Spleen (tissue), 11 donors: ENCODE data around the gene LSS. TPM values are rescaled to one million over a fixed set of nuclear protein-coding genes. Genes with fewer than 3 reads are reported as not detected.

Source experiments
- DNase-seq: peaks from one replicate; pipeline ENCODE4 v3.0.0-alpha.2; 2020
- H3K27ac ChIP-seq, 8 donors: fragments of 200-600 bp; sonication (generic) in 7 of 8; 1 replicate in 4 of 8; 2 replicates in 4 of 8; pipeline versions ENCODE4 v1.5.0 to v1.8.0; 2016 to 2021; ENCODE audit warnings: inconsistent platforms in 4 of 8, mild to moderate bottlenecking in 4 of 8, moderate library complexity in 1 of 8
- H3K27me3 ChIP-seq, 7 donors: fragments of 200-600 bp; sonication (generic) in 6 of 7; replicated peaks in 1 of 7; 1 replicate in 4 of 7; 2 replicates in 3 of 7; pipeline versions ENCODE4 v1.5.0 to v1.8.0; 2016 to 2021; ENCODE audit warnings: inconsistent platforms in 3 of 7, mild to moderate bottlenecking in 1 of 7
- H3K36me3 ChIP-seq, 6 donors: fragments of 200-600 bp; sonication (generic) in 5 of 6; 1 replicate in 4 of 6; 2 replicates in 2 of 6; pipeline versions ENCODE4 v1.5.0 to v1.8.0; 2016 to 2021; ENCODE audit warnings: inconsistent platforms in 2 of 6
- H3K4me1 ChIP-seq, 6 donors: fragments of 200-600 bp; sonication (generic) in 5 of 6; 1 replicate in 3 of 6; 2 replicates in 3 of 6; pipeline versions ENCODE4 v1.5.0 to v1.8.0; 2016 to 2021; ENCODE audit warnings: inconsistent platforms in 3 of 6
- H3K4me3 ChIP-seq, 8 donors: fragments of 200-600 bp; sonication (generic) in 7 of 8; 1 replicate in 4 of 8; 2 replicates in 4 of 8; pipeline versions ENCODE4 v1.5.0 to v1.8.0; 2016 to 2021; ENCODE audit warnings: inconsistent platforms in 4 of 8, mild to moderate bottlenecking in 4 of 8, moderate library complexity in 2 of 8
- H3K9me3 ChIP-seq, 8 donors: fragments of 200-600 bp; sonication (generic) in 7 of 8; 1 replicate in 4 of 8; 2 replicates in 4 of 8; pipeline versions ENCODE4 v1.5.0 to v1.8.0; 2016 to 2021; ENCODE audit warnings: inconsistent platforms in 4 of 8
- CTCF ChIP-seq, 11 experiments: fragments of 200-600 bp in 7 of 11; fragments of 450-650 bp in 4 of 11; sonication (generic) in 4 of 11; IDR thresholded peaks in 8 of 11; conservative IDR thresholded peaks in 3 of 11; 1 replicate in 7 of 11; 2 replicates in 4 of 11; pipeline versions ENCODE4 v1.4.0 to v1.8.0; 2016 to 2021; ENCODE audit warnings: antibody characterized with exemption in 11 of 11, inconsistent platforms in 4 of 11, mild to moderate bottlenecking in 1 of 11
- POLR2A ChIP-seq, 3 donors: fragments of 450-650 bp; IDR thresholded peaks; one replicate each; pipeline ENCODE4 v1.5.1; 2017; ENCODE audit warnings: antibody characterized with exemption in 3 of 3, mild to moderate bottlenecking in 1 of 3
- POLR2AphosphoS5 ChIP-seq, 3 donors: sonication (generic); formaldehyde crosslinking; IDR thresholded peaks; one replicate each; pipeline ENCODE4 v1.5.1; 2017; ENCODE audit warnings: antibody characterized with exemption in 3 of 3
- WGBS, 5 donors: extraction: QIAGEN DNeasy Blood & Tissue Kit in 3 of 5; methylation state at CpG; one replicate each; pipeline versions ENCODE4 v1.1.5 to v1.1.7; 2013 to 2018; 5-methylcytosine and 5-hydroxymethylcytosine counted together
- intact Hi-C: fragments of 100-400 bp; cut with DNase I; formaldehyde crosslinking; loops from one replicate; pipeline ENCODE4 v1.15.0; 2023; ENCODE audit warnings: low total_unique reads
- polyA plus RNA-seq, 3 donors: library from polyadenylated mRNA; stranded (reverse); fragments of 200-250 nt; gene quantifications; one replicate each; pipeline ENCODE4 v1.2.1, GENCODE V29; 2013
- total RNA-seq, 7 donors: library from RNA; depleted of rRNA in 3 of 7; stranded (reverse); fragments of >200 nt in 3 of 7; fragmentation: NEBNext Ultra II Directional in 4 of 7; extraction: Animal tissue kit (Norgen Biotek cat#: 25700) in 4 of 7; gene quantifications; one replicate each; pipeline versions ENCODE4 v1.1.0 to v1.2.1, GENCODE V29; 2016 to 2021
- donor health status: healthy with polysubstance abuse.
- donor health status: DM: no; HTN: no; CAD: no; lungs with moderate emphysema.
- donor health status: DM: no; HTN: no; CAD: no.
- donor health status: Bipolar disorder and iron deficiency.
- donor health status: healthy.
- donor health status: DM: no; HTN: no; CAD: no.
- donor health status: DM: yes; HTN: yes; CAD: no.

The LSS gene
- total and polyA plus RNA-seq, 10 donors, result 6.3 to 31.2 (median 24.5) TPM

- 91 to 95% (median 94%) methylated on average over 13 to 15 of the region's 15 CpGs for WGBS, 5 donors
- TF ChIP-seq POLR2AphosphoS5 (IDR thresholded peaks at IDR 0.05), result no peak
- TF ChIP-seq POLR2A (IDR thresholded peaks at IDR 0.05), result no peak
- TF ChIP-seq CTCF (IDR thresholded peaks at IDR 0.05 in 8 of 11, conservative IDR thresholded peaks at IDR 0.05 in 3 of 11), result no peak
- intact Hi-C loops, result no loop called here
- H3K27ac ChIP-seq, result no peak overlapping the region
- peaks cover 0 to 12% (median 7%) of the 10 kb centered on the region in 6 donors for H3K4me1 ChIP-seq
- DNase-seq, result no peak
- H3K9me3 ChIP-seq, result peaks cover 0 to 4% (median 0%) of the 10 kb centered on the region in 8 donors
- no peak overlapping the region for H3K4me3 ChIP-seq
- H3K27me3 ChIP-seq, result peaks cover 0 to 38% (median 0%) of the 10 kb centered on the region in 7 donors
- H3K36me3 ChIP-seq, result no peaks in the 10 kb centered on the region
Observed at GRCh38 chr21:46139686-46140085, 88.9 kb downstream of the LSS start.

GRCh38 chr21:46138383-46138970, 90.1 kb downstream of the LSS start:
- H3K36me3 ChIP-seq, result no peaks in the 10 kb centered on the region
- H3K27ac ChIP-seq, result no peak overlapping the region
- peaks cover 0 to 4% (median under 1%) of the 10 kb centered on the region in 6 donors for H3K4me1 ChIP-seq
- H3K9me3 ChIP-seq, result peaks cover 0 to 4% (median 0%) of the 10 kb centered on the region in 8 donors
- H3K27me3 ChIP-seq, result peaks cover 0 to 38% (median 0%) of the 10 kb centered on the region in 7 donors
- intact Hi-C loops, result no loop called here
- TF ChIP-seq POLR2AphosphoS5 (IDR thresholded peaks at IDR 0.05) (no peak), POLR2A (IDR thresholded peaks at IDR 0.05) (no peak), CTCF (IDR thresholded peaks at IDR 0.05 in 8 of 11, conservative IDR thresholded peaks at IDR 0.05 in 3 of 11) (no peak)
- WGBS, 5 donors, result 78 to 96% (median 81%) methylated on average over 14 to 28 of the region's 28 CpGs
- DNase-seq, result no peak
- H3K4me3 ChIP-seq, result no peak overlapping the region

Other genes with a start within 250 kb of the LSS start
- 100 to 1,000 TPM in 6 of 7 donors, 10 to 100 TPM in 1; 76.5 to 190 (median 139) TPM for gene COL6A1, start 247.0 kb downstream of the LSS start, total RNA-seq
- 100 to 1,000 TPM in 2 of 3 donors, 10 to 100 TPM in 1; 85.7 to 152 (median 119) TPM for gene COL6A1, start 247.0 kb downstream of the LSS start, polyA plus RNA-seq
- 100 to 1,000 TPM; 105 to 259 (median 198) TPM for gene COL6A2, start 130.7 kb downstream of the LSS start, total RNA-seq
- 100 to 1,000 TPM; 101 to 244 (median 110) TPM for gene COL6A2, start 130.7 kb downstream of the LSS start, polyA plus RNA-seq
- 1 to 10 TPM in 1 of 7 donors, under 1 TPM in 1, not detected in 5; 0.81 to 1.7 TPM for gene FTCD, start 73.2 kb downstream of the LSS start, total RNA-seq
- 1 to 10 TPM in 1 of 3 donors, under 1 TPM in 2; 0.35 to 2.8 (median 0.38) TPM for gene FTCD, start 73.2 kb downstream of the LSS start, polyA plus RNA-seq
- 10 to 100 TPM in 2 of 7 donors, 1 to 10 TPM in 5; 4.4 to 10.5 (median 7.7) TPM for gene SPATC1L, start 44.3 kb downstream of the LSS start, total RNA-seq
- gene SPATC1L, start 44.3 kb downstream of the LSS start, polyA plus RNA-seq, result 10 to 100 TPM; 10.8 to 13.4 (median 13.1) TPM
- 100 to 1,000 TPM in 5 of 7 donors, 10 to 100 TPM in 2; 96.8 to 144 (median 115) TPM for gene MCM3AP, start 56.8 kb upstream of the LSS start, total RNA-seq
- 10 to 100 TPM; 35.2 to 75.5 (median 55.2) TPM for gene MCM3AP, start 56.8 kb upstream of the LSS start, polyA plus RNA-seq
- gene YBEY, start 57.6 kb upstream of the LSS start, total RNA-seq, result 10 to 100 TPM in 5 of 7 donors, 1 to 10 TPM in 2; 7.8 to 20.6 (median 12.0) TPM
- gene YBEY, start 57.6 kb upstream of the LSS start, polyA plus RNA-seq, result 10 to 100 TPM; 18.3 to 32.0 (median 30.2) TPM
- gene C21orf58, start 95.1 kb upstream of the LSS start, total RNA-seq, result 1 to 10 TPM; 3.6 to 5.8 (median 4.7) TPM
- gene C21orf58, start 95.1 kb upstream of the LSS start, polyA plus RNA-seq, result 1 to 10 TPM; 1.4 to 3.1 (median 2.2) TPM
- 10 to 100 TPM; 31.4 to 43.7 (median 37.1) TPM for gene PCNT, start 95.4 kb upstream of the LSS start, total RNA-seq
- gene PCNT, start 95.4 kb upstream of the LSS start, polyA plus RNA-seq, result 10 to 100 TPM in 1 of 3 donors, 1 to 10 TPM in 2; 6.4 to 10.8 (median 7.8) TPM
- gene DIP2A, start 230.1 kb upstream of the LSS start, total RNA-seq, result 10 to 100 TPM; 50.1 to 96.7 (median 68.6) TPM
- 10 to 100 TPM; 14.7 to 22.2 (median 22.1) TPM for gene DIP2A, start 230.1 kb upstream of the LSS start, polyA plus RNA-seq